GM18508 (cell line): Measurements from ENCODE around the gene GATAD1.
A peak's percentile ranks its signal among the peaks of the same experiment; 100 is the strongest.
"Not testable (repeated sequence)": the region's sequence is repeated elsewhere in the genome, so short reads cannot be mapped to it uniquely, and the experiment has no call there.

Source experiments
- ATAC-seq: cut with Tn5 transposase; IDR thresholded peaks from one replicate; pipeline ENCODE4 v1.9.1; 2021; ENCODE audit warnings: moderate number of reproducible peaks; ENCODE audit not compliant: insufficient read depth, unreplicated experiment

The GATAD1 gene

DNA sequence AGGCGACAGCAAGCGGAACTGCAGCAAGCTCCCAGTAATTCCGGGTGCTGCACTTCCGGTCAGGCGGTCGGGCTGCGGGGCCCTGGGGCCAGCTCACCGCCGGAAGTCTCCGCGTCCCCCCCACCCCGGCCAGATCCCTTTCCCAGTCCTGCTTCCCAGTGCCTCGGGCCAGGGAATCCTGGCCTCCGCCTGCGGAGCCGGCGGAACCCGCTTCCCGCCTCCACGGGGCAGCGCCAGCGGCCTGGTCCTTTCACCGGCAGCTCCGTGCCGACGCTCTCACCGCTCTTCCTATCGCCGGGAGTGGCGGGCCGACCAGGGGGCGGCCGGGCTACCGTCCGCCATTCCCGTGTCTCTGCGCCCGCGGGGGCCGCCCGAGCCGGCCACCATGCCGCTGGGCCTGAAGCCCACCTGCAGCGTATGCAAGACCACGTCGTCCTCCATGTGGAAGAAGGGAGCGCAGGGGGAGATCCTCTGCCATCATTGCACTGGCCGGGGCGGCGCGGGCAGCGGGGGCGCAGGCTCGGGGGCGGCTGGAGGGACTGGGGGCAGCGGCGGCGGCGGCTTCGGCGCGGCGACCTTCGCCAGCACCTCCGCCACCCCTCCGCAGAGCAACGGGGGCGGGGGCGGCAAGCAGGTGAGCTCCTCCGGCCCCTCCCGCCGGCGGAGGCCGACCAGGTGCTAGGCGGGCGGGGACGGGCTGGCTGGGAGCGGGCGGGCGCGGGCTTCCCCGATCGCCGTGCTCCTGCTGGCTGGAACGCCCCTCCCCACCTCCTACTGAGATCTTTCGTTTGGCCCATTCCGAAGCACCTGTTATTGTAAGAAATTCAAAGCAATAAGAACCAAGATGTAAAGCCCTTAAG lies at the start of gene GATAD1:
Gene GATAD1 (plus strand): TSS at position 138 of the 860 bp plus-strand sequence. CDS start 248 bp downstream, at position 386.
- ATAC-seq: peak; percentile 79

- ATAC-seq: no peak
These were observed 49.7 kb upstream of the GATAD1 start for GRCh38 chr7:92397542-92397941.

DNA sequence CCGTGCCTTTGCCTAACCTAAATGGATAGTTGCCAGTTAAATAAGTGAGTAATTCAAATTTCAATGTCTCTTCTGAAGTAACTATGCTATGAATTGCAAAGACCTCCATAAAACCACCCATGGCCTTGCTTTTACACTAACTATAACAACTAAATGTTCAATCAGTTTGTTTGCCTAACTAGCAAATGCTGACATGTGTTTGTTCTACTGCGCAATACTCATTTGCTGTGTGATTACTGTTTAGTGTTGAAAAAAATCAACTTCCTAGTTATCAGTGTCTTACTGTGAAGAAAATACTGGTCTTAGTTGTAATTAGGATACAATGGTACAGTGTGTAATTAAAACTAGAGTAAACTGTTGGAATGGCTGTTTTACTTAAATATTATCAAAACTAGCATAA lies 47.3 kb upstream of the GATAD1 start:
- ATAC-seq: no peak

- ATAC-seq: no peak
These were observed 44.1 kb upstream of the GATAD1 start for GRCh38 chr7:92402920-92403759.

GRCh38 chr7:92403760-92404074 lies 43.6 kb upstream of the GATAD1 start:
- ATAC-seq: no peak

DNA sequence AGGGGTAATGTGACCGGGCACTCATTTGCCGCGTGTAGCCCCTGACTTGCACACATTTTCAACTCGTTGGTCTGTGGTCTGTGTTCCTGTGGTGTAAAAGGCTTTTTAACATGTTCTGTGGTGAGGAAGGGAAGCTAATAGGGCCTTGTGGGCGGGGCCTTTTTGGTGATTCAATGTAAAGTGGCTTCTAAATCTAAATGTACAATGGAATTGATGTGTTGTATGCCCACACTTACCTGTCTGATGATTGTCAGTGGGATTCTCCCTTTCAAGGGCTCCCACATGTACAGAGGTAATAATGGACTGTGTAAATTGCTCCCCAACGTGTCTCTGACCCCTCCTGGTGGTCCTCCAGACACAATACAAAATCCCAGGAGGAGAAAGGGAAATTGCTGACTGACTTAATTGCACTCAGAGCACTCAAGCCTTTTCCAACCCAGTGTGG lies 43.1 kb upstream of the GATAD1 start:
- no peak for ATAC-seq

GRCh38 chr7:92409357-92409756 lies 37.9 kb upstream of the GATAD1 start:
- ATAC-seq: no peak

DNA sequence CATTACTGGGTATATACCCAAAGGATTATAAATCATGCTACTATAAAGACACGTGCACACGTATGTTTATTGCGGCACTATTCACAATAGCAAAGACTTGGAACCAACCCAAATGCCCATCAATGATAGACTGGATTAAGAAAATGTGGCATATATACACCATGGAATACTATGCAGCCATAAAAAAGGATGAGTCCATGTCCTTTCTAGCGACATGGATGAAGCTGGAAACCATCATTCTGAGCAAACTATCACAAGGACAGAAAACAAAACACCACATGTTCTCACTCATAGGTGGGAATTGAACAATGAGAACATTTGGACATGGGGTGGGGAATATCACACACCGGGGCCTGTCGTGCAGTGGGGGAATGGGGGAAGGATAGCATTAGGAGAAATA lies 37.1 kb upstream of the GATAD1 start:
- ATAC-seq: not testable (repeated sequence)

DNA sequence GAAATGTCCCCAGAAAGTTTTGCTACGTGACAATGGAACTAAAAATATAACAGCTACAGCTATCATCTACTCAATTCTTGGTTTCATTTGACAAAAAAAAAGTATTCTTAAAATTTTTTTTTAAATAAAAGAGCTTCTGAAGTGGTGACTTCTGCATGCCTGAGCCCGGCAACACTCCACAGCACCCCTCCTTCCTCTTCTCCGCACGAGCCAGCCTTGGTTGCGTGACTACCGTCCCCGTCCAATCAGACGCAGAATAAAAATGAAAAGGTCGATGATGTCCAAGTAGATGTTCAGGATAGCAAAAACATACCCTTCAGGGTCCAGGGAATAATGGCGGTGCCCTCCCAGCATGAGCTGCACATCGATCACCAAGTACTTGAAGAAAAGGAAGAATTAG lies 34.5 kb upstream of the GATAD1 start:
- no peak for ATAC-seq

DNA sequence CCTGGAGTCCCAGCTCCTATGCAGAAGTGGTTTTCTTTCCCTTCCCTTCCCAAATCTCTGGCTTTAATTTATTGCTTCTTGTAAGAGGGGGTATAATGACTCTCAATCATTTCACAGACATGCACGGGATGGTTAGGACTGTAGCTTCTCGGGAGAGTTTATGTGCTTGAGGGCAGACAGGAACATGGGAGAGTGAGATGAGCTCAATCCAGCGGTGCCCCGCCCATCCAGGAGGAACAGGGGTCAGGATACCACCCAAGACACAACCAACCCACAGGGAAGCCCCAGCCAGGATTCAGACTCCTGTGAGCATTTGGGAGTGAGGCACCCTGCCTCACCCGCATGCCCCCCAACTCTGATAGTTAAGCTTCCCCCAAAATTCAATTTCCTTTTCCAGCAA lies 33.7 kb upstream of the GATAD1 start:
- ATAC-seq: no peak

DNA sequence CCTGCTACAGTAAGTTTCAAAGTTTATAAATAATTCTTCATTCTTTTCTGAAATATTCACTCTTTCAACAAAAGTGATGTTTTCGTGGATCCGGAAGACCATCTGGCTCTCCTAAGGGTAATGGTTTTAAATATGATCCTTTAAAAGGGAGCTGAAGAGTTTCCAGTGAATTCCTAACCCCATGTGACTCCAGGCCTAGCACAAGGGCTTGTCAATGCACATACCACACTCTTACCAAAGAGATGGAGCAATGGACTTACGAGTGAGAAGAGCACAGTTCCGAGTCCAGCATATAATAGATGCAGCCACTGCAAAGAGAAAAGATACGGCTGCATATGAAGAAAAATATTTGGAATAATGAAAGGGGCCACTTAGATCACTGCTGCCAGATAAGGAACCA lies 32.1 kb upstream of the GATAD1 start:
- ATAC-seq: no peak

DNA sequence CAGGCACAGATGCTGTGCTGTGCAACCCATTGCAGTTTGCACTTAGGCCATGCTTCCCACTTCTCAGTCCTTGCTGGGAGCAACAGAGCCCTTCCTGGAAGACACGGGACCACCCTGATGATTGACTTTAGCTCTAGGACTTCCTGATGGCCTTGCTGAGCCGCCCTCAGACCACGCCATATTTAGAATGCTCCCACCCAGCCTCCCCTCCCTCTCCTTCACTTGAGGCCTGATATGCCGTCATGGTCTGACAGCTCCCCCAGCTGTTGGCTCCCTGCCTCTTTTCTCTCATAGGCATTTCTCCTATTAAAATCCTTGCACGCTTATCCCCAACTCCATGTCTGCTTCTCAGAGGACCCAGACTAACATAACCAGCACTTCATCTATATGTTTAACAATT lies 29.4 kb upstream of the GATAD1 start:
- ATAC-seq: no peak

DNA sequence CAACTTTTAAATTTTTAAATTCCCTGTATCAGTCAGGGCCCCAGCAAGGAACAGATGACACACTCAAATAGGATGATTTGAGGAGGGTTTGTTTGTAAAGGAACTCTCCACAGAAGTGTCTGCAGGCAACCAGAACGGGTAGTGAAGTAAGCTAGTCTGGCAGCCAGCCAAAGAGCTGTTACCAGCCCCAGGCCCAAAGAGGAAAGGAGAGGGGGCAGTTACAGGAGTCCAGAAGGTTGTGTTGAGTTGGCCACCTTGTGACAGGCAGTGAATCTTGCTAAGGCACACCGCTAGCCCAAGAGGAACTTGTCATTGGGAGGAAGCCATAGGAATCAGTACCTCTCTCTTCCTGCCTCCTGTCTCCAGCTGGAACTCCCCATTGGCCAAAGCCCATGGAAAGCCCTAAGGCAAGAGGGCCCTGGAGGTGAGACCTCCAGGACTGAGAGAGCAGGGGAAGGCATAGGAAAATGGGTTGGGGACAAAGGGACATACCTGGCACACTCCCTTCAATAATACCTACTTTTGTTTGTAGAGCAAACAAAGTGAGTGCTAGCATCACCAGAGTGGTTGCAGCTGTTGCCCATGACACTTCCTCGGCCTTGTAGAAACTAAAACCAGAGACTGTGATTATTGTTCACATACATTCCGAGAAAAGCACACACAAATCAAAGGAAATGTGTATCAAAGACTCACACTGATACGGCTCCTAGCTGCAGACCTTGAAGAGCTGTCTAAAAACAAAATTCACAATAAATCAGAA lies 25.4 kb upstream of the GATAD1 start:
- ATAC-seq: no peak

GRCh38 chr7:92422926-92423325 lies 24.4 kb upstream of the GATAD1 start:
- no peak for ATAC-seq

DNA sequence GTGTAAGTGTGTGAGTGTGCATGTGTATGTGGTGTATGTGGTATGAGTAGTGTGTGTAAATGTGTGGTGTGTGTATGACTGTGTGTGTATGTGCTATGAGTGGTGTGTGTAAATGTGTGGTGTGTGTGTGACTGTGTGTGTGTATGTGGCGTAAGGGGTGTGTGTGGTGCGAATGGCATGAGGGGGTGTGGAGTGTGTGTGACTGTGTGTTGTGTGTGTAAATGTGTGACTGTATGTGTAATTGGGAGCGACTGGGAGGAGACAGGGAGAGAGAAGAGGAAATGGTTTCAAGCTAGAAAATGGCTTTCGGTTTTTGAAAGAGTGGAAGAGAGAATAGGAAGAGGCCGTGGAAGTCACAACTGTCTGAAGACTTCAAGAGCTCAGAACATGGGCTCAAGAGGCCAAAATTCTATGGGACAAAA lies 23.6 kb upstream of the GATAD1 start:
- no peak for ATAC-seq

DNA sequence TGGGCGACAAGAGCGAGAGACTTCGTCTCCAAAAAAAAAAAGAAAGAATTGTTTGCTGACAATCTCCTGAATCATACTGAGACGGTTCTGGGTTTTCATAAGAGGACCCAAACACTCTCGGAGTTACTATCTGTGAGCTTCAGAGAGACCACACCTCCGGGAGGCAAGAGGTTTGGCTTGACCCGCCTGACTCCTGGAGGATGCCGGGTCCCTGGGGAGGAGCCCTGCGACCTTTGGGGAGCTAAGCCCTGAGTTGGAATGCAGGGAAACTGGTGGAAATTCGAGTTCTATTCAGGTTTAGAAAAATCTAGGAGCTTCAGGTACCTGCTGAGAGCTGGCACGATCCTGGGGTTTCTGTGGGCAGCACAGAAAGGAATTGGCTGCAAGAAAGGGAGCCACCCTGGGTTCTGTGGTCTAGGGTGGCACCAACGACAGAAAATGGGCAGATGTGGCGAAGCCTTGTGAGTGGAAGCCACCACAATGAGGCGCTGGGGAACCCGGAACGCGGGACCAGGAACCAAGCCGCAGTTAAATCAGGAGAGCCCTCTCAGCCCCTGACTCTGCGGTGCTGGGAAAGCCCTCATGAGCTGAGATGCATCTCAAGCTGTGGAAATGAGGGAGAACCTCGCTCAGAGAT lies 21.9 kb upstream of the GATAD1 start:
- ATAC-seq: no peak

- ATAC-seq: no peak
These were observed 20.1 kb upstream of the GATAD1 start for GRCh38 chr7:92427193-92427592.

- no peak for ATAC-seq
These were observed 14.9 kb upstream of the GATAD1 start for GRCh38 chr7:92432299-92432946.

DNA sequence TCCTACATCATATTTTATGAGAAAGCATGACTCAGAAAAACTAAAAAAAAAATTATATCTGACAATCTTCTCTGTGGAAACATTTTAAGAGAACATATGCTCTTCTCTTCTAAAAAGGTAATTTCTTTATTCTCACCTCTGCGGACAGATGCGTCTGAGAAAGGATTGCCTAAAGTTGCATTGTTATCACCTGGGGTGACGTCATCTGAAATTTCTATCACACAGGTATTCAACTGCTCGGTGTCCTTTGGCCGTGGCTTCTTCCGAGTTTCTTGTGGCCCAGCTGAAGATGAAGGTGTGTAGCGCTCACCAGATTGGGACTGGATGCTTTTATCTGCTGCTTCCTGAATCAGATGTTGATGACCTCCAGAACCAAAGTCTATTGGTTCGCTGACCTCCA lies 14.3 kb upstream of the GATAD1 start:
- no peak for ATAC-seq

GRCh38 chr7:92435542-92435941 lies 11.7 kb upstream of the GATAD1 start:
- no peak for ATAC-seq
